HepG2 (cell line): ENCODE data around the gene HS3ST3B1. TPM values are rescaled to one million over a fixed set of nuclear protein-coding genes. Genes with fewer than 3 reads are reported as not detected.

ENCODE experiments used
- BATF2 ChIP-seq: sonication (generic); formaldehyde crosslinking; IDR thresholded peaks from 2 replicates; pipeline ENCODE4 v1.8.0; 2022; ENCODE audit warnings: mild to moderate bottlenecking, missing genetic modification reagents, moderate library complexity
- CHCHD3 ChIP-seq: sonication (generic); formaldehyde crosslinking; IDR thresholded peaks from 2 replicates; pipeline ENCODE4 v1.8.0; 2022; ENCODE audit warnings: mild to moderate bottlenecking, missing genetic modification reagents, moderate library complexity
- GATAD1 ChIP-seq: IDR thresholded peaks from 2 replicates; pipeline ENCODE4 v1.6.1; 2016; ENCODE audit warnings: missing genetic modification reagents, missing compliant biosample characterization
- GMEB2 ChIP-seq: IDR thresholded peaks from 2 replicates; pipeline ENCODE4 v1.6.1; 2016; ENCODE audit warnings: missing biosample characterization, missing genetic modification reagents, low read depth
- KLF15 ChIP-seq: sonication (generic); formaldehyde crosslinking; IDR thresholded peaks from 2 replicates; pipeline ENCODE4 v1.8.1; 2023; ENCODE audit warnings: borderline replicate concordance, mild to moderate bottlenecking, inconsistent platforms, missing genetic modification reagents, mixed read lengths
- LRRFIP1 ChIP-seq: sonication (generic); formaldehyde crosslinking; conservative IDR thresholded peaks from 2 replicates; pipeline ENCODE4 v1.4.0; 2020; ENCODE audit warnings: missing genetic modification reagents
- MAFF ChIP-seq: IDR thresholded peaks from 2 replicates; pipeline ENCODE4 v1.6.1; 2011; ENCODE audit warnings: low read depth, low read length, improper control_type of control experiment
- MAZ ChIP-seq, 2 experiments: sonication (generic) in 1 of 2; formaldehyde crosslinking in 1 of 2; IDR thresholded peaks; 2 replicates each; pipeline versions ENCODE4 v1.5.0 to v1.6.1; 2012 to 2020; ENCODE audit warnings: low read depth in 2 of 2, mild to moderate bottlenecking in 2 of 2, borderline replicate concordance in 1 of 2, improper control_type of control experiment in 1 of 2, low read length in 1 of 2, missing genetic modification reagents in 1 of 2, moderate library complexity in 1 of 2
- MYC ChIP-seq: sonication (generic); formaldehyde crosslinking; IDR thresholded peaks from 2 replicates; pipeline ENCODE4 v1.9.0; 2021; ENCODE audit warnings: missing genetic modification reagents, borderline replicate concordance
- PRDM10 ChIP-seq: sonication (generic); formaldehyde crosslinking; IDR thresholded peaks from 2 replicates; pipeline ENCODE4 v1.4.0; 2020; ENCODE audit warnings: low read depth, missing genetic modification reagents
- SMARCE1 ChIP-seq: fragments of 450-650 bp; IDR thresholded peaks from 2 replicates; pipeline ENCODE4 v1.6.1; 2017; ENCODE audit warnings: borderline replicate concordance
- TAF1 ChIP-seq: sonication (generic); formaldehyde crosslinking; IDR thresholded peaks from 2 replicates; pipeline ENCODE4 v1.4.0; 2020; ENCODE audit warnings: missing genetic modification reagents
- TBX2 ChIP-seq: sonication (generic); formaldehyde crosslinking; IDR thresholded peaks from 2 replicates; pipeline ENCODE4 v1.5.0; 2020; ENCODE audit warnings: missing genetic modification reagents, mild to moderate bottlenecking, borderline replicate concordance
- TCF7L2 ChIP-seq: IDR thresholded peaks from 2 replicates; pipeline ENCODE4 v1.6.1; 2011; ENCODE audit warnings: mild to moderate bottlenecking, low read depth, low read length, moderate library complexity
- XBP1 ChIP-seq: sonication (generic); formaldehyde crosslinking; IDR thresholded peaks from 2 replicates; pipeline ENCODE4 v1.5.0; 2020; ENCODE audit warnings: missing genetic modification reagents
- ZNF550 ChIP-seq: sonication (generic); formaldehyde crosslinking; IDR thresholded peaks from 2 replicates; pipeline ENCODE4 v1.4.0; 2020; ENCODE audit warnings: mild to moderate bottlenecking, missing genetic modification reagents, borderline replicate concordance
- ZNF580 ChIP-seq: IDR thresholded peaks from 2 replicates; pipeline ENCODE4 v1.6.1; 2016; ENCODE audit warnings: low read depth, borderline replicate concordance
- ZNF607 ChIP-seq: sonication (generic); formaldehyde crosslinking; IDR thresholded peaks from 2 replicates; pipeline ENCODE4 v1.5.1; 2020; ENCODE audit warnings: missing genetic modification reagents, mild to moderate bottlenecking, borderline replicate concordance
- ZNF878 ChIP-seq: sonication (generic); formaldehyde crosslinking; IDR thresholded peaks from 2 replicates; pipeline ENCODE4 v1.8.1; 2023; ENCODE audit warnings: mild to moderate bottlenecking, missing genetic modification reagents, moderate library complexity
- ZZZ3 ChIP-seq: sonication (generic); formaldehyde crosslinking; IDR thresholded peaks from 2 replicates; pipeline ENCODE4 v1.4.0; 2020; ENCODE audit warnings: missing genetic modification reagents, mild to moderate bottlenecking, borderline replicate concordance
- polyA plus RNA-seq, 8 experiments: library from polyadenylated mRNA; depleted of rRNA in 3 of 8; stranded (reverse) in 7 of 8; unstranded in 1 of 8; fragments of >200 nt; fragmentation: Illumina TruSeq in 4 of 8; extraction: Trizol in 4 of 8; gene quantifications; 2 replicates each; pipeline versions ENCODE4 v1.2.1 to v1.2.3, GENCODE V29; 2011 to 2016; ENCODE audit warnings: low read depth in 4 of 8, missing spikeins in 1 of 8, mixed read lengths in 1 of 8; ENCODE audit not compliant: insufficient read depth in 1 of 8
- total RNA-seq, 5 experiments: library from RNA; depleted of rRNA; stranded (reverse); fragments of >200 nt; fragmentation: Illumina TruSeq; extraction: Trizol; gene quantifications; 2 replicates each; pipeline ENCODE4 v1.2.3, GENCODE V29; 2016; ENCODE audit warnings: low read depth in 1 of 5

The HS3ST3B1 gene
- total and polyA plus RNA-seq, 2 of the 13 experiments (the other 11 are each of a cell fraction or from before 2014, with no cell fraction given) = 15.7 to 39.5 TPM

GRCh38 chr17:14297161-14297851 lies 3.6 kb upstream of the HS3ST3B1 start (continued):
- TF ChIP-seq GMEB2 (CRISPR knock-in tag) (no peak), TAF1 (peak; percentile 71), XBP1 (no peak), MAFF (no peak), MYC (CRISPR knock-in tag) (peak; percentile 47; the same call in 1 of the 2 replicates), BATF2 (0 out of 2 replicates have a peak, but pooled peaks have one; percentile 34), TCF7L2 (no peak), TBX2 (CRISPR knock-in tag) (peak; percentile 93), ZNF607 (CRISPR knock-in tag) (peak; percentile 48; the same call in 1 of the 2 replicates), SMARCE1 (no peak), KLF15 (CRISPR knock-in tag) (no peak), ZNF580 (CRISPR knock-in tag) (peak; percentile 88; the same call in 1 of the 2 replicates), GATAD1 (CRISPR knock-in tag) (no peak), CHCHD3 (CRISPR knock-in tag) (no peak), MAZ (IDR thresholded peaks at IDR 0.05; ENCODE audit: borderline replicate concordance, low read depth, low read length) (peak; percentile 51), MAZ (CRISPR knock-in tag; IDR thresholded peaks at IDR 0.05; ENCODE audit: low read depth) (peak; percentile 80), ZNF878 (CRISPR knock-in tag) (no peak), PRDM10 (CRISPR knock-in tag) (no peak), LRRFIP1 (CRISPR knock-in tag) (no peak), ZZZ3 (CRISPR knock-in tag) (0 out of 2 replicates have a peak, but pooled peaks have one; percentile 25), ZNF550 (CRISPR knock-in tag) (no peak)
